Measurements from ENCODE around the gene VSTM1.

The VSTM1 gene

DNA sequence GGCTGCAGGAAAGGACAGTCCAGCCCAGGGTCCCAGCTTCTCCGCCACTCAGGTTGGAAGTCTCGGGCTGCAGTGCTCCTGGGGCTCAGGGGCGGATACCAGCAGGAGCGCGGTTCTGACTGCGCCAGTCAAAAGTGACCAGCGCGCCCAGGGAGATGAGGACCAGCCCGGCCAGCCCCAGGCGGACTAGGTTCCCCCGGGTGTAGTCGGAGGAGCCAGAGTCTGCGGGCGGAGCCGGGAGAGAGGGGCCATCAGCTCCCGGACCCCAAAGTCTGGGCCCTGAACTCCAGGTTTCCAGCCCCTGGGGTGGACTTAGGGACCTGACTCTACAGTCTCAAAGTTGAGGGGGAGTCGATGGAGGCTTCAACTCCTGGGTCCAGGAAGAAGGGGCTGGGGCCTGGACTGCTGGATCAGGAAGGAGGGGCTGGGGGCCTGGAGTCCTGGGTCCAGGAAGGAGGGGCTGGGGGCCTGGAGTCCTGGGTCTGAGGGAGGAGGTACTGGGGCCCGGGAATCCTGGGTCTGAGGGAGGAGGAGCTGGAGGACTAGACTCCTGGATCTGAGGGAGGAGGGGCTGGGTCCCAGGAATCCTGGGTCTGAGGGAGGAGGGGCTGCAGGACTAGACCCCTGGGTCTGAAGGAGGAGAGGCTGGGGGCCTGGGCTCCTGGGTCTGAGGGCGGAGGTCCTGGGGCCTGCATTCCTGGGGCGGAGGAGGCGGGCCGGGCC lies 31.6 kb upstream of the VSTM1 start:
- H3K36me3 ChIP-seq (ENCODE audit: insufficient read depth, low read length), result no peaks in the 10 kb centered on the region
- H3K79me2 ChIP-seq (ENCODE audit: insufficient read depth, low read length), result no peaks in the 10 kb centered on the region
- peaks cover 4% of the 10 kb centered on the region for H3K4me1 ChIP-seq (ENCODE audit: insufficient read depth, low read length, severe bottlenecking)
- H3K9me3 ChIP-seq (ENCODE audit: low read length), result no peaks in the 10 kb centered on the region
- no peak for TF ChIP-seq CTCF (IDR thresholded peaks at IDR 0.05; ENCODE audit: low read length)
- TF ChIP-seq EZH2 (IDR thresholded peaks at IDR 0.05; ENCODE audit: borderline replicate concordance, low read length), result no peak
- H3K9ac ChIP-seq (ENCODE audit: low read length), result no peak overlapping the region
- H3K9me2 ChIP-seq (ENCODE audit: low read depth, low read length), result no peaks in the 10 kb centered on the region
- no peak overlapping the region for H2AFZ ChIP-seq (ENCODE audit: low read length)
- H3K27ac ChIP-seq (ENCODE audit: low read depth, low read length, poor library complexity, severe bottlenecking), result no peak overlapping the region
- H3K27me3 ChIP-seq (ENCODE audit: insufficient read depth, low read length), result no peaks in the 10 kb centered on the region
- H3F3A ChIP-seq (ENCODE audit: insufficient read depth, low read length), result no peaks in the 10 kb centered on the region
- H3K4me3 ChIP-seq (ENCODE audit: low read depth, low read length, poor library complexity, severe bottlenecking), result no peak overlapping the region
- H4K20me1 ChIP-seq (ENCODE audit: insufficient read depth, low read length), result no peaks in the 10 kb centered on the region
- H3K4me2 ChIP-seq (ENCODE audit: low read length), result no peak overlapping the region

- Histone ChIP-seq H3K27me3 (ENCODE audit: insufficient read depth, low read length) (no peaks in the 10 kb centered on the region), H3K27ac (ENCODE audit: low read depth, low read length, poor library complexity, severe bottlenecking) (no peak overlapping the region), H3K79me2 (ENCODE audit: insufficient read depth, low read length) (no peaks in the 10 kb centered on the region), H3K9ac (ENCODE audit: low read length) (no peak overlapping the region), H3K9me3 (ENCODE audit: low read length) (no peaks in the 10 kb centered on the region), H3K36me3 (ENCODE audit: insufficient read depth, low read length) (no peaks in the 10 kb centered on the region), H3K4me1 (ENCODE audit: insufficient read depth, low read length, severe bottlenecking) (peaks cover 4% of the 10 kb centered on the region), H2AFZ (ENCODE audit: low read length) (no peak overlapping the region), H3K9me2 (ENCODE audit: low read depth, low read length) (no peaks in the 10 kb centered on the region), H4K20me1 (ENCODE audit: insufficient read depth, low read length) (no peaks in the 10 kb centered on the region), H3F3A (ENCODE audit: insufficient read depth, low read length) (no peaks in the 10 kb centered on the region), H3K4me3 (ENCODE audit: low read depth, low read length, poor library complexity, severe bottlenecking) (no peak overlapping the region), H3K4me2 (ENCODE audit: low read length) (no peak overlapping the region)
- TF ChIP-seq CTCF (IDR thresholded peaks at IDR 0.05; ENCODE audit: low read length) (no peak), EZH2 (IDR thresholded peaks at IDR 0.05; ENCODE audit: borderline replicate concordance, low read length) (no peak)
Observed at GRCh38 chr19:54094426-54095000, 30.8 kb upstream of the VSTM1 start.

- Histone ChIP-seq H2AFZ (ENCODE audit: low read length) (no peak overlapping the region), H4K20me1 (ENCODE audit: insufficient read depth, low read length) (no peaks in the 10 kb centered on the region), H3K9ac (ENCODE audit: low read length) (no peak overlapping the region), H3K9me3 (ENCODE audit: low read length) (peaks cover 2% of the 10 kb centered on the region; the same call in 1 of the 2 replicates), H3F3A (ENCODE audit: insufficient read depth, low read length) (no peaks in the 10 kb centered on the region), H3K9me2 (ENCODE audit: low read depth, low read length) (no peaks in the 10 kb centered on the region), H3K36me3 (ENCODE audit: insufficient read depth, low read length) (no peaks in the 10 kb centered on the region), H3K4me3 (ENCODE audit: low read depth, low read length, poor library complexity, severe bottlenecking) (no peak overlapping the region), H3K4me1 (ENCODE audit: insufficient read depth, low read length, severe bottlenecking) (no peaks in the 10 kb centered on the region), H3K4me2 (ENCODE audit: low read length) (no peak overlapping the region), H3K27ac (ENCODE audit: low read depth, low read length, poor library complexity, severe bottlenecking) (no peak overlapping the region), H3K79me2 (ENCODE audit: insufficient read depth, low read length) (no peaks in the 10 kb centered on the region), H3K27me3 (ENCODE audit: insufficient read depth, low read length) (no peaks in the 10 kb centered on the region; the same call in 1 of the 2 replicates)
- TF ChIP-seq EZH2 (IDR thresholded peaks at IDR 0.05; ENCODE audit: borderline replicate concordance, low read length) (no peak), CTCF (IDR thresholded peaks at IDR 0.05; ENCODE audit: low read length) (no peak)
Observed at GRCh38 chr19:54084410-54084809, 20.7 kb upstream of the VSTM1 start.
